ENCODE measurements around the gene TRIML1.
"Not testable (repeated sequence)": the region's sequence is repeated elsewhere in the genome, so short reads cannot be mapped to it uniquely, and the experiment has no call there.

The TRIML1 gene

GRCh38 chr4:188147176-188147575, 7.9 kb downstream of the TRIML1 start:
- DNase-seq (ENCODE audit: low read depth) = no peak
- no peak for TF ChIP-seq CTCF (IDR thresholded peaks at IDR 0.05; ENCODE audit: low read depth, low read length, missing control alignments)
- H3K4me3 ChIP-seq (ENCODE audit: low read depth, low read length) = no peak overlapping the region
- in situ Hi-C loops (cut with HindIII; ENCODE audit: low sequenced_read_pairs) = no loop called here

GRCh38 chr4:188147776-188148175, 8.5 kb downstream of the TRIML1 start:
- in situ Hi-C loops (cut with HindIII; ENCODE audit: low sequenced_read_pairs) = no loop called here
- TF ChIP-seq CTCF (IDR thresholded peaks at IDR 0.05; ENCODE audit: low read depth, low read length, missing control alignments) = no peak
- H3K4me3 ChIP-seq (ENCODE audit: low read depth, low read length) = no peak overlapping the region
- no peak for DNase-seq (ENCODE audit: low read depth)

- H3K4me3 ChIP-seq (ENCODE audit: low read depth, low read length) = no peak overlapping the region
- no peak for TF ChIP-seq CTCF (IDR thresholded peaks at IDR 0.05; ENCODE audit: low read depth, low read length, missing control alignments)
- DNase-seq (ENCODE audit: low read depth) = no peak
- in situ Hi-C loops (cut with HindIII; ENCODE audit: low sequenced_read_pairs) = no loop called here
These were observed 15.6 kb downstream of the TRIML1 start for GRCh38 chr4:188154668-188155405.

DNA sequence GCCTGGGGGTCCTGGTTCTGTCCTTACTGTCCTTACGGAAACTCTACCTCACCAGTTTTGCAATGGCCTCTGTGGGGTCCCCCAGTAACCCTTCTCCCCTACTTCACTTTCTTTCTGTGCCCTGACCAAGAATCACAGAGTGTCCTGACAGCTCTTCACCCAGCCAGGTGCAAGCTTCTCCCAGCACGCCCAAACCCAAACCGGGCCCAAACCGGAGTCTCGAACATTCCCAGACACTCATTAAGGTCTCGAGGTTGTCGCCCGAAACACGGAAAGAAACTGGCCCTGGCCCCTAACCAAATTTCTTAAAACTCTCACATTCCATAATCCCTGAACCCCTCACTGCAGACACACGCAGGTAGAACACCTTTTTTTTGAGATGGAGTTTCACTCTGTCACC, 19.1 kb downstream of the TRIML1 start:
- H3K4me3 ChIP-seq (ENCODE audit: low read depth, low read length) = no peak overlapping the region
- no peak for DNase-seq (ENCODE audit: low read depth)
- in situ Hi-C loops (cut with HindIII; ENCODE audit: low sequenced_read_pairs) = no loop called here
- no peak for TF ChIP-seq CTCF (IDR thresholded peaks at IDR 0.05; ENCODE audit: low read depth, low read length, missing control alignments)

- in situ Hi-C loops (cut with HindIII; ENCODE audit: low sequenced_read_pairs); DNase-seq (ENCODE audit: low read depth); H3K4me3 ChIP-seq (ENCODE audit: low read depth, low read length): not testable (repeated sequence)
These were observed 20.4 kb downstream of the TRIML1 start for GRCh38 chr4:188159513-188160226.

- TF ChIP-seq CTCF (IDR thresholded peaks at IDR 0.05; ENCODE audit: low read depth, low read length, missing control alignments) = no peak
- no peak overlapping the region for H3K4me3 ChIP-seq (ENCODE audit: low read depth, low read length)
- no peak for DNase-seq (ENCODE audit: low read depth)
- in situ Hi-C loops (cut with HindIII; ENCODE audit: low sequenced_read_pairs) = no loop called here
These were observed 21.2 kb downstream of the TRIML1 start for GRCh38 chr4:188160406-188160805.

GRCh38 chr4:188161167-188161566, 21.9 kb downstream of the TRIML1 start:
- DNase-seq (ENCODE audit: low read depth) = no peak
- H3K4me3 ChIP-seq (ENCODE audit: low read depth, low read length) = no peak overlapping the region
- no peak for TF ChIP-seq CTCF (IDR thresholded peaks at IDR 0.05; ENCODE audit: low read depth, low read length, missing control alignments)
- in situ Hi-C loops (cut with HindIII; ENCODE audit: low sequenced_read_pairs) = no loop called here

Measured in astrocyte of the cerebellum (primary cell).